Measurements from ENCODE around the gene MIER3.

The MIER3 gene

DNA sequence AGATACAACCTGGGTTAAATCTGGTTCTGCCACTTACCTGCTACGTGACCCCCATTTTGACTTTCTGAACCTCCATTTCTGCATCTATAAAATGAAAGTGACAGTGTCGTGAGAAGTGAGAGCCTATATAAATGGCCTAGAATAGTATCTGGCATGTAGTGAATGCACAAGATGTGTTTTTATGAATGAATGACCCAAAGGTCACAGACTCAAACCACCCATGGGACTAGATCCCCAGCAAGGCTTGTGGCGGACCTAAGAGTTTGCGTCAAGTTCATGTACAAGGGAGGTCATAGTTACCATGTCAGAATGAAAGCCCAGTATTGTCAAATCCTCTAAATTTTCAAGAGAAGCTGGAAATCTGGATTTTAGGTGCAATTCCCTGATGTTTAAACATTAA is 53.7 kb downstream of the MIER3 start:
- no peak for DNase-seq (ENCODE audit: low spot score)

DNA sequence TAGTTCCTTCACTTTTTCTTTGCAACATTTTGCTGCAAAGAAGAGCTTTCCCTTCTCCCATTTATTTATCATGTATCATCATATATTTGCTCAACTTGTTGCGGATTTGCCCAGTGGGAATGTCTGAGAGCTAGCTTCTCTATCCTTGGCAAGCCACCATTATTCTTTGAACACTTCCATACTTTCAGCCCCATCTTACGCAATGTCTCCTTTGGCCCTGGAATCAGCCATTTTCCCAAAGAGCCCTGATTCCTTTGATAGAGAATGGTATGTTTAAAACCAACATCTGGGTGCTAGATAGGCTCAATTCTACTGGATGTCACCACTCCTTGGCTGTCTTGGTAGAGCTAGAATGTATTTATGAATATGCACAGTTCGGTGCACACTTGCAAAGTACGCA is 55.2 kb downstream of the MIER3 start:
- DNase-seq (ENCODE audit: low spot score) = no peak

DNA sequence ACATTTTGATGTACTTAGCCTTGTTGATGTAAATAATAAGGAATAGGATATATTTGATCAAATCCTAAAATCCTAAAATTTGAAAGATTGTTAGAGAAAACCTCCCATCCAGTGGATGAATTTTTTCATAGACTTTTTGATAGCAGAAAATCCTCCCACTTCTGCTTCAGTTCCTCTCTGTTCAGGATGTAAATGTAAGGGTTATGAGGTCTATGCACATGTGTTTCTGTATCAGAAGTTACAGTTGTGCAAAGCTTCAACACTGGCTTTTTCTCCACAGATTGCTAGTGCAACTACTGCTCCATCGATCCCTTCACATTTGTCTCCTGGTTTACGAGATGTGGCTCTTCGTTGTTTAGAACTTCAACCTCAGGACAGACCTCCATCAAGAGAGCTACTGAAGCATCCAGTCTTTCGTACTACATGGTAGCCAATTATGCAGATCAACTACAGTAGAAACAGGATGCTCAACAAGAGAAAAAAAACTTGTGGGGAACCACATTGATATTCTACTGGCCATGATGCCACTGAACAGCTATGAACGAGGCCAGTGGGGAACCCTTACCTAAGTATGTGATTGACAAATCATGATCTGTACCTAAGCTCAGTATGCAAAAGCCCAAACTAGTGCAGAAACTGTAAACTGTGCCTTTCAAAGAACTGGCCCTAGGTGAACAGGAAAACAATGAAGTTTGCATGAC is 58.5 kb downstream of the MIER3 start:
- DNase-seq (ENCODE audit: low spot score) = no peak

GRCh38 chr5:56881571-56881970 is 70.4 kb downstream of the MIER3 start:
- no peak for DNase-seq (ENCODE audit: low spot score)

DNA sequence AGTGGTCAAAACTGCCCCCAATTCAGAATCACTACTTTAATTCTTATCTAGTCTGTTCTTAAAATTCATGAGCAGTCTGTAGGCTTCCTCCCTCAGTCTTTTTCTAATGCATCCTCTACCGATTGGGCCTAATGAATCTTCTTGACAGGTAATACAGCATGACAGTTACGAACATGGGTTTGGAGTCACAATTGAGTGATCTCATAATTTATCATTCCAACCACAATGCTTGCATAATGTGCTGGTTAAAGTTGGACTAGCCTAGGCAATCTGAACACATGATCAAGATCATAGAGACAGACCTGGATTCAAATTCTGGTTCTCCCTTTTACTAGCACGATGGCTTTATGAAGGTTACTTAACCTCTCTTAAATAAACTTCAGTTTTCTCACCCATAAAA is 75.6 kb downstream of the MIER3 start:
- no peak for DNase-seq (ENCODE audit: low spot score)

GRCh38 chr5:56873056-56873455 is 78.9 kb downstream of the MIER3 start:
- no peak for DNase-seq (ENCODE audit: low spot score)

DNA sequence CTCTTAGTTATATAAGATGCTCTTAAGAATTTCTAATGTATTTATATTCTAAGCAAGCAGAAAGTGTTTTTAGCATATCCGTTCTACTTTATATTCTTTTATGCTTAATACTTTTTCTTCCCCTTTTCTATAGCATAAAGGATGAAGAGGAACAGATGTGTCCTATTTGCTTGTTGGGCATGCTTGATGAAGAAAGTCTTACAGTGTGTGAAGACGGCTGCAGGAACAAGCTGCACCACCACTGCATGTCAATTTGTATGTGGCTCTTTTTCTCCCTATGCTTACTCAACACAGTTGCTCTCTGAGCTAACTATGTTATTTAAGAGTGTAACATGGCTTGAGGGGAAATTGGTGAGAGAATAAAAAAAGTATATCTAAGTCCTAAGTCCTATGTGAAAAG is 80.1 kb downstream of the MIER3 start:
- no peak for DNase-seq (ENCODE audit: low spot score)

Data from putamen (tissue), 1 donor.